KG1 (cell line): Measurements from ENCODE around the gene CIITA.
"Not testable (repeated sequence)": the region's sequence is repeated elsewhere in the genome, so short reads cannot be mapped to it uniquely, and the experiment has no call there.

Source experiments
- DNase-seq: peaks from one replicate; lab custom pipeline; 2025; lab: John Stamatoyannopoulos, UW

CIITA gene

DNA sequence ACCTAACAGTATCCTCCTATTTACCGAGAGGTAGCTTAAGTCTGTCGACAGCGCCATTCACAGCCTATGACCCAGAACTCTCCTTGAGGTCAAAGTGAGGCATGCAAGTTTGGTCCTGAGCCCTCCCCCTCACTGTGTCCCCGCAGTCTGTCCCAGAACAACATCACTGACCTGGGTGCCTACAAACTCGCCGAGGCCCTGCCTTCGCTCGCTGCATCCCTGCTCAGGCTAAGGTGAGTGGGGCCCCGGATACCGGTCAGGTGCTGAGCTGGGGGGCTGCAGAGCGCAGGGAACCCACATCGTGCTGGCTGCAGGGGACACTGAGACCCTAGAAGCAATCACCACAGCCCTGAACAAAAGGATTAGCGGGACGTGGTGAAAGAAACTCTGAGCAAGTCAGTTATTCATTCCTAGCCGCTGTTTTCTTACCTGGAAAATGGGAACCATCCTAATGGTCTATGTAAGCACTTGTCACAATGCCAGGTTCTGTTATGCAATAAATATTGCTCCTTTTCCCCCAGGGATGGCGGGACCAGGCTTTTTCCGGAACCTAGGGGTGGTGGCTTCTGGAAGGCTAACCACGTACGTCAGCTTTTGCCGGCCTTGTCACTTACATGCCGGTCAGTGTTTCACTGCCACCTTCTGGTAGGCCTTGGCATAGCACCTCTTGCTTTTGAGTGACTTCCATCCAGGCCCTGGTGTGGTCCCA is 41.4 kb downstream of the CIITA start:
- DNase-seq = peak; percentile 79

DNA sequence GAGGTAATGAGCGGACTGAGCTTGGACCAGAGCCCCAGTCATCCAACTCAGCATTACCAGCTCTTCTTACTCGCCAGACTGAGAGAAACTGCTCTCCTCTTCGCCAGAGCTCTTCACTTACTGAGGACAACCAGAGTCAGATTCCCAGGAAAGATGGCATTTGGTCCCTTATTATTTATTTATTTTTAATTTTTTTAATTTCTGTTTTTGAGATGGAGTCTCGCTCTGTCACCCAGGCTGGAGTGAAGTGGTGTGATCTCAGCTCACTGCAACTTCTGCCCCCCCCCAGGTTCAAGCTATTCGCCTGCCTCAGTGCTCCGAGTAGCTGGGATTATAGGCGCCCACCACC is 42.0 kb downstream of the CIITA start:
- DNase-seq = no peak

DNA sequence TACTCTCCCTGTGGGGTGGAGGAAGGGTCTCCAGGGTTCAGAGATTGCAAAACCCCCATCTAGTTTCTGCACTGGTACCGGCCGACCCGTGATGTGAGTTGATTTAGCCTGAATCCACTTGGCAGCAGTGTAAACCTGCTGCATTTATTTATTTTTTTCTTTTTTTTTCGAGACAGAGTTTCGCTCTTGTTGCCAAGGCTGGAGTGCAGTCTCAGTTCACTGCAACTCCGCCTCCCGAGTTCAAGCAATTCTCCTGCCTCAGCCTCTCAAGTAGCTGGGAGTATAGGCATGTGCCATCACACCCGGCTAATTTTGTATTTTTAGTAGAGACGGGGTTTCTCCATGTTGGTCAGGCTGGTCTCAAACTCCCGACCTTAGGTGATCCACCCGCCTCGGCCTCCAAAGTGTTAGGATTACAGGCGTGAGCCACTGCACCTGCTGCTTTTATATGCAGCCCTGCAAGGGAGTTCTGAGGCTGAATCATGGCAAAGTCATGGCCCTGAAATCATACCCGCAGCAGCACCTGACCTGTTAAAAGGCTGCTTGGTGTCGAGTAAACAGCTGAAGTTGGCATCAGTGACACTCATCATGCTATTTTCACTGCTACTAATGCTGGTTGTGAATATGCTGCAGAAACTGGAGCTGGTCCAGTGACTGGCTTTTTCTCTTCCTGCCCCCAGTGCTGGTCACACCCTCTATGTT is 43.9 kb downstream of the CIITA start:
- no peak for DNase-seq

DNA sequence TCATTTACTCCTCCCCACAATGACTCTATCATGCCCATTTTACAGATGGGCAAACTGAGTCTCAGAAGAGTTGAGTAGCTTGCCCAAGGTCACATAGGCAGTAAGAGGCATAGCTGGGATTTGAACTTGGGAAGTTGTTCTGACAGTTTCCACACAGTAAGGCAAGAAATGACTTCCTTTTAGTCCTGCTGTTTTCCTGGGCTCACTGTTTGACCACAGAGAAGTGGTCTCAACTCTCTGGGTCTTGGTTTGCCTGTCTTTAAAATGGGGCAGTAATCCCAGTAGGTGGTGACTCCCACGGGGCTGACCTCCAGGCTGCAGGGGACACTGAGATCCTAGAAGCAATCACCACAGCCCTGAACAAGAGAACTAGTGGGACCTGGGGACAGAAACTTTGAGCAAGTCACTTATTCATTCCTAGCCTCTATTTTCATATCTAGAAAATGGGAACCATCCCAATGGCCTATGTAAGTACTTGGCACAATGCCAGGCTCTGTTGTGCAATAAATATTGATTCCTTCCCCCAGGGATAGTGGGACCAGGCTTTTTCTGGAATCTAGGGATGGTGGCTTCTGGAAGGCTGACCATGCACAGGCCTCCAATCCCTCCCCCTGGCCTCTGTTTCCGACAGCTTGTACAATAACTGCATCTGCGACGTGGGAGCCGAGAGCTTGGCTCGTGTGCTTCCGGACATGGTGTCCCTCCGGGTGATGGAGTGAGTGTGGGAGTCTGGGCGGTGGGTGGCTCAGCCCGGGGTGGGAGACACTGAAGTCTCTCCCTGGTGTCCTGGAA is 44.7 kb downstream of the CIITA start:
- DNase-seq = no peak

DNA sequence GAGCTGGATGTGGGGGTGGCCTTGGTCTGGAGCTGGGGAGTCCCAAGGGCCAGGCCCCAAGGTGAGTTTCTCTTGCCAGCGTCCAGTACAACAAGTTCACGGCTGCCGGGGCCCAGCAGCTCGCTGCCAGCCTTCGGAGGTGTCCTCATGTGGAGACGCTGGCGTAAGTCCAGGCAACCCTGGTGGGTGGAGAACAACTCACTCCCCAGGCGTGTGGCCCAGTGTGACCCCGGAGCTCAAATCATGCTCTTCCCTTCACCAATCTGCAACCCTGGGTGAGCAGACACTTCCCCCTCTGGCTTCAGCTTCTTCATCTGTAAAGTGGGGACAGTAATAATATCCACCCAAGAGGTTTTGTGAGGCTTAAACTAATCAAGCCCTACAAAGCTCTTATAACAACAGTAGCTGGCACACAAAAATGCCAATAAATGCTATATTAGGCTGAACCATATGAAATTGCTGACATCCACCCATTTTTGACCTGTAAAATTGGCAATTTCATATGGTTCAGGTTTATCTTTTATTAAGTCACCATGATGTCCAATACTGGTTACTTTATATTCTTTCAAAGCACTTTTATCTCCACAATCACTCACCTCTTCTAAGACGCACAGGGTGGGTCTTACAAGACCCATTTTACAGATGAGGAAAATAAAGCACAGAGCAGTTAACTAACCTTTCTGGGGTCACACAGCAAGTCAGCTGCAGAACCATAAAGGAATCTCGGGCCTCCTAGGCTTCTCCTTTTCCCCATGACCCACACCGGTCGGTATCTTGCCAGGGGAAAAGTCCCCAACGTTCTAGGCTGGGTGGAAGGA is 45.5 kb downstream of the CIITA start:
- DNase-seq = no peak

DNA sequence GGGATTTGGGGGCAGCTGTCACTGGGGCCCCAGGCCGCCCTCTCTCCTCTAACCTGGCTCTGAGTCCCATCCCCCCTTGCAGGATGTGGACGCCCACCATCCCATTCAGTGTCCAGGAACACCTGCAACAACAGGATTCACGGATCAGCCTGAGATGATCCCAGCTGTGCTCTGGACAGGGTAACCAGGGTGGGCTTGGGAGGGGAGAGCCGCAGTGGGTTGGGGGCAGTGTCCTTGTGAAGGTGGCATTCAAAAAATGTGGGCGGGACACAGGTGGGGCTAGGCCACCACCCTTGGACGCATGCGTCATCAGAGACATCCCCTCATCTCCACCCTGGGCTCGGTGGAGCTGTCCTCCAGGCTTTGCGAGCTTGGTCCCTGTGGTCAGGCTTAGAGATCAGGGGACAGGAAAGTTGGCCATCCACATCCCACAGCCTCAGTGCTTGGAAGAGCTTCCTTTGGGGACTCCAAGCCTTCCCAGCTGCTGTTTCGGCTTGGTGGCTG is 46.2 kb downstream of the CIITA start:
- no peak for DNase-seq

DNA sequence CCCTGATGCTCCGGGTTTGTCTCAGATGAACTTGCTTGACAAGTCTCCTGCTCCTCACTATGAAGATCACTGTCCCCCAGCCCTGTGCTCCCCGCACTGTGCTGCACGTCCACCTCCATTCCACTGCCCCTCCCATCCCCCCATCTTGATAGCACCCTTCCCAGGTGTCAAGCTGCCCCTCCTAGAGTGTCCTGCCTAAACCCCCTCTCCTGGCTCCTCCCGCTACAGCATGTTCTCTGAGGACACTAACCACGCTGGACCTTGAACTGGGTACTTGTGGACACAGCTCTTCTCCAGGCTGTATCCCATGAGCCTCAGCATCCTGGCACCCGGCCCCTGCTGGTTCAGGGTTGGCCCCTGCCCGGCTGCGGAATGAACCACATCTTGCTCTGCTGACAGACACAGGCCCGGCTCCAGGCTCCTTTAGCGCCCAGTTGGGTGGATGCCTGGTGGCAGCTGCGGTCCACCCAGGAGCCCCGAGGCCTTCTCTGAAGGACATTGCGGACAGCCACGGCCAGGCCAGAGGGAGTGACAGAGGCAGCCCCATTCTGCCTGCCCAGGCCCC is 46.7 kb downstream of the CIITA start:
- no peak for DNase-seq

DNA sequence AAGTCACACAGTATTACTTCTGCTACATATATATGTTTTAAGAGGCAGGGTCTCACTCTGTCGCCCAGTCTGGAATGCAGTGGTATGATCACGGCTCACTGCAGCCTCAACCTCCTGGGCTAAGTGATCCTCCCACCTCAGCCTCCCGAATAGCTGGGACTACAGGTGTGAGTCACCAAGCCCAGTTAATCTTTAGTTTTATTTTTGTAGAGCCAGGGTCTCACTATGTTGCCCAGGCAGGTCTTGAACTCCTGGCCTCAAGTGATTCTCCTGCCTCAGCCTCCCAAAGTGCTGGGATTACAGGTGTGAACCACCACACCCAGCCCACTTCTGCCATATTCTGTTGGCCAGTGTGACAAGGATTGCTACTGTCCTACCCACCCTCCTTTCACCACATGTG is 48.3 kb downstream of the CIITA start:
- not testable (repeated sequence) for DNase-seq

DNA sequence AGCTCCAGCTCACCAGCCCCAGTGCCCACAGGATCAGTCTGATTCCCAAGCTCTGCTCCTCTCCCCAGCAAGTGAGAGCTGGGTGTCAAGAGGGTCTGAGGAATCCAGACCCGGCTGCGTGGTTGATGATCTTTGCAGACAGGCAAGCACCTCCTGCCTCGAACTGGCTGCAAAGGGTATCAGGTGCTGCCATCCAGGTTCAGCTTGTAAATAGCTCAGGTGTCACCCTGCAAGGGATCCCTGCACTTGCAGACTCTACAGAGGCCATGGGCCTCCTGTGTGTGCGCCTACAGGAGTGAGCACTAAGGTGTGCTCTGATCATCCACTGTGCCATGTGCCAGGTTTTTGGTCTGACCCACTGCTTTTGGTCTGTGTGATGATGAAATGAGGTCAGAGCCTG is 49.1 kb downstream of the CIITA start:
- DNase-seq = no peak

DNA sequence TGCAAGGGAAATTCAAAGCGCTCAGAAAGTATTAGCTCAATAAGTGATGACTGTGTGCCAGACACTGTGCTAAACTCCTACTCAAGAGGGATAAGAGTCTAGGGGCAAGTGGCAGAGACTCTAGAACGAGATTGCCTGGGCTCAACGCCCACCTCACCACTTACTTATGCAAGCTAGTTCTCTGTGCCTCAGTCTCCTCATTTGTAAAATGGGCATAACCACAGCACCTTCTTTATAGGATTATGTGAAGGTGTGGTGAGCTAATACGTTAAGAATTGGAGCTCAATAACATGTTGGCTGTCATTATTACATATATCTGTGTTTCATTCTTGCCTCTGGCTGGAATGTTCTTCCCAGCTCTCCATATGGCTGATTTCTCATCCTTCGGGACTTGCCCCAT is 49.9 kb downstream of the CIITA start:
- no peak for DNase-seq

DNA sequence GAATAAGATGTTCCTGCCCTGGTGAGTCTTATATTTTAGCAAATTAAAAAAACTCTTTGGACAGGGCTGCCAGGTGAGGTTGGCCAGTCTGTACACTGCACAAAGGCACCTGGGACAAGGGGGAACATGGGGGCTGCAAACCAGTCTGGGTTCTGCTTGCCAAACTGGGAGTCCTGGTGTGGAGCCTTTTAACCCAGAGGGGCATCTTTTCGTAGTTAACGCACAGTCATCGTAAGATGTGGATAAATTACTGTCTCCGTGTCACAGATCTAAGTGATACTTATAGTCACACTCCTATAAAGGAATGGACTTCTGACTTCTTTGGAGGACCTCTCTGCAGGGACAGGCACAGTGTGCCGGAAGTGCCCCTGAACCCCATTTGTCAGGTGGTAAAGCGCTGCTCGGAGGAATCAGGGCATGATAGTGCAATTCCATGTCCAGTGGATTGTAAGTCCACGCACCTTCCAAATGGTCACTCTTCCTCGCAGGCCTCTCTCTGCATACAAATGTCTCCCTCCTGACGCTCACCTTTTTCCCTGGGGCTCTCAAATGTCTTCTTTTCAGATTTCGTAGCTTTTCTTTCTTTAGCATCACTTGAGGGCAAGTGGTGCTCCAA is 50.6 kb downstream of the CIITA start:
- DNase-seq = no peak

DNA sequence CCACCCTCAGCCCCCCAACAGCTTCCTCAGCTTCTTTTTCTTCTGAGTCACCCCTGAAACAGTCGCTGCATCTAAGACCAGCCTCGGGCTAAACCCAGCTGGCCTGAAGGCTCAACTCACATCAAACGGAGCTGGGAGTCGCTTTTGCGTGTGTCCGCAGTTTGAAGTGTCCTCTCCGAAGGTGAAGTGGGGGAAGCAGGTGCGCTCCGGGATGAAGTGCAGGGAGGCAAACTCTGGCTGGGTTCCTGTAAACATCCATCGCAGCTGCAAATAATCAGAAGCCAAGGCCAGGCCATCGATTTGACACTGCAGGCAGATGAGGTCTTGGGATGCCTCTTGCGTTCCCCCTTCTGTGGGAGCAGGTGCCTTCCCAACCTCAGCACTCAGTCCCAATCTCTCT is 52.1 kb downstream of the CIITA start:
- not testable (repeated sequence) for DNase-seq

DNA sequence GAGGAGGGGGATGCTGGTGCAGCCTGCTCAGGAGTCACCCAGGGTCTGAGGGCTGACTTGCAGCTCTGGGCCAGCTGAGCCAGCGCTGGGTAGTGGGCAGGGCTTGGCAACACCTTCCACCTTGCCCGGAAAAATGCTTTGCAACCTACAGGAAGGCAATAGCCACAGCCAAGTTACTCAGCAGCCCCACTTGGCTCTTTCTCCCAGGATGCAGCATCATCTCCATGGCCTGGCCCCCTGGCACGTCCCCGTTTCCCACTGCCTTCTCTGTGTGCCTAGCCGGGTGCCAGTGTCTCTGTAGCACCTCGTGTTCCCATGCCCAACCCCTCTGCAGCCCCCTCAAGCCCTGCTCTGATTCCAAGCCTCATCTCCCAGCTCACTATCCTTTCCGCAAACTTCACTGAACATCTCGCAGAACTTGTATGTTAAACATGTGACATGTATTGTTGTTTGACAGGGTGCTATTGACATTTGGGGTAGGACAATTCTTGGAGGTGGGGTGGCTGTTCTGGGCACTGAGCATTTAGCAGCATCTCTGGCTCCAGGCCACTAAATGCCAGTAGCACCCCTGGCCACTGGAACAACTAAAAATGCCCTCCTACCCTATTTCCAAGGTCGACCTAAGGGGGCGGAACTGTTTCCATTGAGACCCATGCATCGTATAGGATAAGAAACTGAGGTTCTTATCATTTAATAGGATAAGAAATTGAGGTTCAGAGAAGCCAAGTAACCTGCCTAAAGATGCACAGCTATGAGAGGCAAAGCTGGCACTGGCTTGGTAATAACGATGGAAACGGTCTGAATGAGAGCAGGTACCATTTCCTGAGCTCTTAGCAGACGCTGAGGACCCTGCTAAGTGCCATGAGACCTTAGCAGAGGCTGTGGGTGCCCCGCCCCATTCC is 53.1 kb downstream of the CIITA start:
- DNase-seq = no peak

DNA sequence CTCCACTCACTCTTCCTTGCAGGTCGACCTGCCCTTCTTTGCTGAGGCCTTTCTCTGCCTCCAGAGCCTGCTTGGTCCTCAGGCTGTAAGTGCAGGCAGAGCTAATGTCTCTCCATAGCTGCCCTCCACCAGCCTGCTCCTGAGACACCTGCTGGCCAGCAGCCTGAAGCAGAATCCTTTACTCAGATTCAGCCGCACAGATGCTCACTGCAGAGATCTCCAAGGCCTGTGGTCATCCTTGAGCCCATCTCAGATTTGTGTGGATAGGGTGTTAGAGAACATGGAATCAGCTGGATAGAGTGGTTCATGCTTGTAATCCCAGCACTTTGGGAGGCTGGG is 53.7 kb downstream of the CIITA start:
- no peak for DNase-seq

DNA sequence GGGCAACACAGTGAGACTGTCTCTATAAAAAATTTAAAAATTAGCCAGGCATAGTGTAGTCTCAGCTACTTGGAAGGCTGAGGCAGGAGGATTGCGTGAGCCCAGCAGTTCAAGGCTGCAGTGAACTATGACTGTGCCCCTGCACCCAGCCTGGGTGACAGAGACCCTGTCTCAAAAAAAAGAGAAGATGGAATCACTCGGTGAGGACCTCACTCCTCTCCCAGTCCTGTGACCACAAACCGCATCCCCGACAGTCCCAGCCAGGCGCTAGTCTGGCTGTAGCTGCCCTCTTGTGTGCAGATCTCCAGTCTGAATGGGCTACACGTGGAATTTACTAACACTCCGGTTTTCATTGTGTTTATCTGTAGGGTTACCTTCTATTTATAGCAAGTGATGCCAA is 54.1 kb downstream of the CIITA start:
- DNase-seq = no peak

DNA sequence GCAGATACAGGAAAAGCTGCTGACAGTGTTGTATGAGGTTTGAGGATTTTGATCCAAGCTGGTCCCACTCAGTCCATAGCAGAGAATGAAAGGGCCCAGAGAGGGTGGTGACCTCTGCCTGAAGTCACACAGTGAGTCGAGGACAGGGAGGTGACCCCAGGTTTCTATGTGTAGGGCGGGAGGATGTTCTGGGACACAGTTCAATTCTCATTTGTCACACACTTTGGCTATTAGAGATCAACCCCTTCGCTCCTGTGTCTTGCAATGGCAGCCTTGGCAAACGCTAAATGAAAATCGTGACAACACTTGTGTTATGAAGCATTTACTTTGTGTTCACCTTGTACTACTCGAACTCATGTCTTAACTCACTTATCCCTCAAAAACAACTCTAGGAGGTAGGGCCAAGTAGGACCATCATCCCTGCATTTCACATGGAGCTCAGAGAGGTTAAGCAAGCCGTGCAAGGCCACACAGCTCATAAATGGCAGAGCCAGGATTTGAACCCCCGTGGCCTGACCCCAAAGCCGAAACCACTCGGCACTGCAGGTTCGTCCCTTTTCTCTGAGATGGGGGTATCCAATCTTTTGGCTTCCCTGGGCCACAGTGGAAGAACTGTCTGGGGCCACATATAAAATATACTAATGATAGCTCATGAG is 55.1 kb downstream of the CIITA start:
- no peak for DNase-seq

DNA sequence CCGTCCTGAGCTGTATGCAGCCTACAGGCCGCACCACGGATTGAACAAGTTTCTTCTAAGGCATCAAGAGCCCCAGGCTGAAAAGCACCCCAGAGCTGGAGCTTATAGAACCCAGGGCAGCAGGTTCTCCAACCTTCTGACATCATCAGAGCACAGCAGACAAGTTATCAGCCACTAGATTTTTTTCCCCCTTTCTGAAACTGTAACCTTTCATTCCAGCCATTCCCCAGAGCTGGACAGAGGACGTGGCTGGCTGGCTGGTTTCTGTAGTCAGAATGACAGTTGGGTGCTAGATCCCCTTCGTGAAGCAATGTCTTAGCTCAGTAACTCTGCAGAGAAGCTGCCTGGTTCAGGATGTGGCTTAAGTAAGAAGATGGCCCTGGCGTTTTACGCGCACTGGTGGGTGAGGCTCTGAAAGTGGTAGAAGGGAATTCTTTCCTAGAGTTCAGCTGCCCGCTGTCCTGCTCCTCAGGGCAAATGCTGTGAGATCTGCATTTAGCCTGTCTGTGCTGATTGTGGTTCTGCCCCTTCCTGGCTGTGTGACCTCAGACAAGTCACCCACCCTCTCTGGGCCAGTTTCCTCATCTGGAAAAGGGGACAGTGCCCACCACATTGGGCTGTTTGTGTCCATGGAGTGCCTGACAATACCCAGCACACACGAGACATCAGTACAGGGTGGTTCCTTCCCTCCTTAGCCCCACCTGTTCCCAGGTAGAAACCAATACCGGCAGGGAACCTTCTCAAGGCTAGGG is 56.1 kb downstream of the CIITA start:
- DNase-seq = no peak

DNA sequence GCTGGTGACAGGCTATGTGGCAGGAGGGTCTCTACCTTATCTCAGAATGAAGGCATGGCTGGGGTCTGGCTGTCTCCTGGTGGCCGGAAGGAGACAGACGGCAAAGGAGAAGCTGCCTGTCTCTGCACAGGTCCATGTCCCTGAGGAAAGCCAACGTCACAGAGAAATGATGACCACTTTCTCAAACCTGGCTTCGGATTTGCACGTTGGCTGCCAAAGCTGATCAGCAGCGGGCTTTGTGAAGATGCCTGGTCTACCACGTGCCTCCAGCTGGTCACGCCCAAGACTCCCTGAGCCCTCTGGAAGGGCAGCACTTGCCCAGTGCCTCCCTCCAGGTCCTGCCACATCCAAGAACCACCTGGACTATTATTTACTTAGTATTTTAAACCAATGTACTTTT is 56.9 kb downstream of the CIITA start:
- DNase-seq = no peak
